HG02642 (cell line): ENCODE results near the gene CXorf49.
"Not testable (repeated sequence)": the region's sequence is repeated elsewhere in the genome, so short reads cannot be mapped to it uniquely, and the experiment has no call there.

Experiments
- ATAC-seq: cut with Tn5 transposase; IDR thresholded peaks from one replicate; pipeline ENCODE4 v1.9.1; 2021; ENCODE audit warnings: mild to moderate bottlenecking; ENCODE audit not compliant: unreplicated experiment, poor library complexity

Gene CXorf49

DNA sequence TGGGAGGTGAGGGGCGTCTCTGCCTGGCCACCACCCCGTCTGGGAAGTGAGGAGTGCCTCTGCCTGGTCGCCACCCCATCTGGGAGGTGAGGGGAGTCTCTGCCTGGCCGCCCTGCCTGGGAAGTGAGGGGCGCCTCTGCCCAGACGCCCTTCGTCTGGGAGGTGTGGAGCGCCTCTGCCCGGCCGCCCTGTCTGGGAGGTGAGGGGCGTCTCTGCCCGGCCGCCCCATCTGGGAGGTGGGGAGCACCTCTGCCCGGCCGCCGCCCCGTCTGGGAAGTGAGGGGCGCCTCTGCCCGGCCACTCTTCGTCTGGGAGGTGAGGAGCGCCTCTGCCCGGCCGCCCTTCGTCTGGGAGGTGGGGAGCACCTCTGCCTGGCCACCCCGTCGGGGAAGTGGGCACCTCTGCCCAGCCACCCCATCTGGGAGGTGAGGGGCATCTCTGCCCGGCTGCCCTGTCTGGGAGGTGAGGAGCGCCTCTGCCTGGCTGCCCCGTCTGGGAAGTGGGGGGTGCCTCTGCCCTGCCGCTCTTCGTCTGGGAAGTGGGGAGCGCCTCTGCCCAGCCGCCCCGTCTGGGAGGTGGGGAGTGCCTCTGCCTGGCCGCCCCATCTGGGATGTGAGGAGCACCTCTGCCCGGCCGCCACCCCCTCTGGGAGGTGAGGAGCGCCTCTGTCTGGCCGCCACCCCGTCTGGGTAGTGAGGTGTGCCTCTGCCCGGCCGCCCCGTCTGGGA, 41.9 kb downstream of the CXorf49 start:
- ATAC-seq = not testable (repeated sequence)

- ATAC-seq = not testable (repeated sequence)
Measured at GRCh38 chrX:71675636-71676035, 42.4 kb downstream of the CXorf49 start.

DNA sequence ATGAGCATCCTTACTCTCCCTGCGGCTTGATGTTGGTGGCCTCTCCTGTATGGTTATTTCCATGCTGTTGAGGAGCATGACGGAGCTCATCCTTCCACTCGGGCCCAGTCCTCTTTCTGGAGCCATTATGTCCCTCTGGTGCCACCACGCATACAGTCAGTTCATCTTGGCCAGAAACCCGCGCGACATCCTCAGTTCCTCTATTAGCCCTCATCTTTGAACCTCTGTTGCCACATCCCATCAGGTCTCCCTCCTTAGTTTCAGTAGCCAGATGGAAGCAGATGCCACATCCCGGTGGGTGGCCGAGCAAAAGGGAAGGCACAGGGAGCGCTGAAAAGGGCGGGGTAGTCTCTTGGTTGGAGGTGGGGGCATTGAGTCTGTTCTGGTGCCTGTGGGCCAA, 46.1 kb downstream of the CXorf49 start:
- no peak for ATAC-seq

DNA sequence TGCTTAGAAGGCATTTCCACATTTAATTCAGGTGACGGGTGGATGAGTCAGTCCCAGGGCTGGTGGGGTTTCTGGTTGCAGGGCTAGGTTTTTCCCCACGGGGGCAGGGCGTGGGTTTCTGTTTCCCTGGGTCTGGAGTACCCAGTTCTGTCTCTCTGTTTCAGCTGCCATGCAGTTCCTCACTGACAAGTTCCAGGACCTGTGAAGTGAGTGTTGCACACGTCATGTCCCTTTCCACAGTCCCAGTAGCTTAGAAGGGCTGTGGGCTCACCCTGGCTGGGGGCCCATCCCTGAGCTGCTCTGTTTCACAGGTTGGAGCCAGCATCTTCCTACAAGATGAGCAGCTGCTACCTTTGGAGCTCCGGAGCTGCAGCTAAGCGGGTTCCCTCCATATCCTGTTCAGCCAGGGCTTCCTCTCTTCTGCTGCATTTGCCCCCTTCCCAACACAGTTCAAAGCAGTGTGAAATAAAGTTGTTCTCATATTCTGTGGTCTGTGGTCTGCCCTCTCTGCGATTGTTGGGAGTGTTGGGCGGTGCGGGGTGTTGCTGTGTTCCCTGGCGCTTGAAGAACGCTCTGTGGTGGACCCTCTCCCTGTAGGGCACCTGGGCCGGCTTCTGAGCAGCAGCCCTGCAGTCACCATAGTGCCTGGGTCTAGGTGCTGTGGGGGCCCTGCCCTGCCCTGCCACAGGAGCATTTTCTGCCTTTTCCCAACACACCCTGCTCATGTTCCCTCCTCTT, 46.9 kb downstream of the CXorf49 start:
- ATAC-seq = no peak

- peak; percentile 52 for ATAC-seq
Measured at GRCh38 chrX:71669947-71670346, 48.1 kb downstream of the CXorf49 start.

- no peak for ATAC-seq
Measured at GRCh38 chrX:71669492-71669891, 48.6 kb downstream of the CXorf49 start.

DNA sequence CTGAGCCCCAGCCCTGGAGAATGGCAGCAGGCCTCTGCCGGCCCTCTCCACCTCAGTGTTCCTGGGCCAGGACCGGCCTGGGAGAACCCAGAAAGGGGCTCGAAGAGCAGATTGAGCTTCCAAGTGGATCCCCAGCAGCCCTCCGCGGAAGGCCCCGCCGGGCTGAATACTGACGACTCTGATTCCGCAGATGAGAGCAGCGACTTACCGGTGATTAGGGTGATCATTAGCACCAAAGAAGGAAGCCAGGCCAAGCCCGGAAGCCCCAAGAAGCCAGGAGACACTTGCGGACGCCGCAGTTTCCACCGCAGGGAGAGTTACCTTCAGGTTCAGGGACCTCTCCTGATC, 49.9 kb downstream of the CXorf49 start:
- no peak for ATAC-seq

- ATAC-seq = no peak
Measured at GRCh38 chrX:71667328-71668247, 50.5 kb downstream of the CXorf49 start, which contains the start of gene LOC101059915. TSS of gene LOC101059915 (plus strand) at chrX:71667546.

GRCh38 chrX:71666240-71667223, 51.6 kb downstream of the CXorf49 start:
- no peak for ATAC-seq

DNA sequence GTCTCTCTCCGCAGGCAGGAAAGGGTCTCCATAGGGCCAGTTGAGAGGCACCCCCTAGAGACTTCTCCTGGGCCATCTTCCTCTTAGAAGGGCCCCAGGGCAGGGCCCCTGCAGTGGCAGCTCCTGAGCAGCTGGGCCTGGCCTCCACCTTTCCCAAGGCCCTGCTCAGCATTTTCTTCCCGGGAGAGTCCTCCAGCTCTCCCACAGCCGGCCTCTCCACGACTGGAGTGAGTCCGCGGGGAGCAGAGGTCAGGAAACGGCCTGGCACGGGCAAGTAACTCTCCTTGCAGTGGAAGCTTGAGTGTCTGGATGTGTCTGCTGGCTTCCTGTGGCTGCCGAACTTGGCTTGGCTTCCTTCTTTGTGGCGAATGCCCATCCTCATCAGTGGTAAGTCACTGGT, 52.3 kb downstream of the CXorf49 start:
- no peak for ATAC-seq

DNA sequence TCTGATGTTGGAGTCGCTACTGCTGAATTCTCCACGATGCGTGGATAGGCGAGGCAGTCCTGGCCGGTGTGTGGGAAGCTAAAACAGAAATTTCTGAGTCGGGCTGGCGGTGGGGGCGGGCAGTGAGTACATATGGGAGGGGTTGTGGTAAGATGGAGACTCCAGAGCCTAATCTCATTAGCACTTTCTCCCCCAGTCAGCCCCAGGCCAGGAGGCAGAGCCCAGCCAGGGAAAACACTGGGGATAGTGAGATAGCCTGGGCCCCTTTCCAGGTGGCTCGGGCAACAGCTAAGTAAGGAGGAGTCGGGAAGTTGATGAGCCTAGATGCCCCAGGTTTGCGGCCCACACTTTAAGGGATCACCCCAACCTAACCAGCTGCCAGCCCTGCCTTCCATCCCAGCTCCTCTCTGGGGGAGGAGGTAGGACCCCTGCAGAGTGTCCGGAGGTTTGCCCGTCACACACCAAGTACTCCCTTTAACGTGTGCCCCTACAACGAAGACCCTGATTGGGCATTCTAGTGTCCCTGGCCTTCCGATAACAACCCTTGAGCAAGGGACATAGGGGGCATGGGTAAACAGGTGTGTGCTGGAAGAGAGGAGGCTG, 53.1 kb downstream of the CXorf49 start:
- ATAC-seq = no peak
